Measurements from ENCODE around the gene DPYD. TPM values are rescaled to one million over a fixed set of nuclear protein-coding genes. Genes with fewer than 3 reads are reported as not detected.

Gene DPYD
- total and polyA plus RNA-seq, 10 of the 15 experiments (the other 5 are each of a cell fraction or from before 2014, with no cell fraction given) = 5.7 to 23.8 (median 10.2) TPM

DNA sequence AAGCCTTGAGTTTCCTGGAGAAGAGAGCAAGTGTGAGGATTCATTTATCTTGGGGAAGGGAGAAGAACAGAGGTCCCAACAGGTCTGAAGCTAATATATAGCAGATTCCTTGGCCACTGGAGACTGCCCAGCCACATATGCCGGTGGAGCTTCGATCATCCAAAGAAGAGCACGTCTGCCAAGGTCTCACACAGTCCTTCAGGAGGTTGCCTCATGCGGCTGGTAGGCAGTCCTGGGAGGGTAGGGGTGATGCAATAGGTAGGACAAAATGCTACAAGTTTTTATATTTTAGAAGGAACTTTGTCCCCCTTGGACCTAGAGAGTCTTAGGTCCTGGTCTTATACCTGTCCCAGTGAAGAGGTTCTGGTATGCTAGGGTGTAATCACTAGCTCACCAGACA is 582.5 kb downstream of the DPYD start:
- FAIRE-seq = no peak
- POLR2A ChIA-PET = no interaction called here
- no TSS peak for BruUV-seq (replicated peaks)
- 9% methylated on average over 4 of the region's 4 CpGs for WGBS (ENCODE audit: insufficient coverage, insufficient replicate concordance, low lambda C conversion rate, missing lambda C conversion rate)
- CTCF ChIA-PET = interaction anchor here (1.3 to 2.1 kb wide), 2 partner anchors 10 to 13 kb away, joined by 4 to 9 read pairs; no protein-coding TSS in a partner anchor
- ATAC-seq = no peak
- Histone ChIP-seq H3K27ac (ENCODE audit: control insufficient read depth, insufficient read depth) (no peak overlapping the region), H4K20me1 (ENCODE audit: control insufficient read depth, insufficient read depth) (no peaks in the 10 kb centered on the region), H3K4me2 (ENCODE audit: control insufficient read depth, insufficient read depth) (no peak overlapping the region), H3K27me3 (replicated peaks in 1 of 2; ENCODE audit: control insufficient read depth in 2 of 2, insufficient read depth in 2 of 2, low read length in 1 of 2) (no peaks in the 10 kb centered on the region), H3K36me3 (ENCODE audit: control insufficient read depth in 2 of 2, insufficient read depth in 2 of 2, low read length in 1 of 2) (no peaks in the 10 kb centered on the region), H3K9ac (ENCODE audit: control insufficient read depth, insufficient read depth, low read length) (no peak overlapping the region), H2AFZ (ENCODE audit: control insufficient read depth, low read depth, low read length) (no peak overlapping the region), H3K79me2 (ENCODE audit: control insufficient read depth, insufficient read depth, low read length) (no peaks in the 10 kb centered on the region), H3K4me1 (ENCODE audit: control insufficient read depth, insufficient read depth, low read length) (no peaks in the 10 kb centered on the region), H3K9me3 (replicated peaks; ENCODE audit: control insufficient read depth, insufficient read depth, low read length) (no peaks in the 10 kb centered on the region), H3K4me3 (no peak overlapping the region)
- SMC1A ChIA-PET (ENCODE audit: uncharacterized antibody, unreplicated experiment) = interaction anchor here (0.7 to 2.4 kb wide), 3 partner anchors 10 to 38 kb away, joined by 3 to 5 read pairs (median 4); no protein-coding TSS in a partner anchor
- RAD21 ChIA-PET (ENCODE audit: unreplicated experiment) = interaction anchor here (1.0 to 1.7 kb wide), 2 partner anchors 94 to 187 kb away, joined by 3 read pairs; no protein-coding TSS in a partner anchor
- intact Hi-C loops (cut with micrococcal nuclease; ENCODE audit: unreplicated experiment) = no loop called here
- in situ Hi-C loops (cut with MboI) = no loop called here
- no peak for DNase-seq (ENCODE audit: low read depth, low spot score)
- TF ChIP-seq GABPA (IDR thresholded peaks at IDR 0.05; ENCODE audit: low read depth) (no peak), TCF12 (IDR thresholded peaks at IDR 0.05; ENCODE audit: low read depth, low read length) (no peak), ZNF384 (IDR thresholded peaks at IDR 0.05; ENCODE audit: borderline replicate concordance, low read depth, low read length) (no peak), FOXM1 (IDR thresholded peaks at IDR 0.05; ENCODE audit: low read depth, low read length) (no peak), SREBF1 (IDR thresholded peaks at IDR 0.05; ENCODE audit: low read length) (no peak), ETV6 (conservative IDR thresholded peaks at IDR 0.05 in 1 of 2, IDR thresholded peaks at IDR 0.05 in 1 of 2; ENCODE audit: borderline replicate concordance in 1 of 2, low read depth in 1 of 2) (no peak), IKZF2 (IDR thresholded peaks at IDR 0.05) (no peak), SPI1 (IDR thresholded peaks at IDR 0.05; ENCODE audit: borderline replicate concordance, insufficient read depth, low read depth, low read length) (no peak), ZBED1 (IDR thresholded peaks at IDR 0.05; ENCODE audit: borderline replicate concordance) (no peak), ASH2L (IDR thresholded peaks at IDR 0.05; ENCODE audit: borderline replicate concordance, low read depth) (no peak), MEF2B (IDR thresholded peaks at IDR 0.05; ENCODE audit: partially characterized antibody, poor library complexity, severe bottlenecking) (no peak), MTA2 (IDR thresholded peaks at IDR 0.05; ENCODE audit: low read depth) (no peak)
- TF ChIP-seq, protein P1, sequence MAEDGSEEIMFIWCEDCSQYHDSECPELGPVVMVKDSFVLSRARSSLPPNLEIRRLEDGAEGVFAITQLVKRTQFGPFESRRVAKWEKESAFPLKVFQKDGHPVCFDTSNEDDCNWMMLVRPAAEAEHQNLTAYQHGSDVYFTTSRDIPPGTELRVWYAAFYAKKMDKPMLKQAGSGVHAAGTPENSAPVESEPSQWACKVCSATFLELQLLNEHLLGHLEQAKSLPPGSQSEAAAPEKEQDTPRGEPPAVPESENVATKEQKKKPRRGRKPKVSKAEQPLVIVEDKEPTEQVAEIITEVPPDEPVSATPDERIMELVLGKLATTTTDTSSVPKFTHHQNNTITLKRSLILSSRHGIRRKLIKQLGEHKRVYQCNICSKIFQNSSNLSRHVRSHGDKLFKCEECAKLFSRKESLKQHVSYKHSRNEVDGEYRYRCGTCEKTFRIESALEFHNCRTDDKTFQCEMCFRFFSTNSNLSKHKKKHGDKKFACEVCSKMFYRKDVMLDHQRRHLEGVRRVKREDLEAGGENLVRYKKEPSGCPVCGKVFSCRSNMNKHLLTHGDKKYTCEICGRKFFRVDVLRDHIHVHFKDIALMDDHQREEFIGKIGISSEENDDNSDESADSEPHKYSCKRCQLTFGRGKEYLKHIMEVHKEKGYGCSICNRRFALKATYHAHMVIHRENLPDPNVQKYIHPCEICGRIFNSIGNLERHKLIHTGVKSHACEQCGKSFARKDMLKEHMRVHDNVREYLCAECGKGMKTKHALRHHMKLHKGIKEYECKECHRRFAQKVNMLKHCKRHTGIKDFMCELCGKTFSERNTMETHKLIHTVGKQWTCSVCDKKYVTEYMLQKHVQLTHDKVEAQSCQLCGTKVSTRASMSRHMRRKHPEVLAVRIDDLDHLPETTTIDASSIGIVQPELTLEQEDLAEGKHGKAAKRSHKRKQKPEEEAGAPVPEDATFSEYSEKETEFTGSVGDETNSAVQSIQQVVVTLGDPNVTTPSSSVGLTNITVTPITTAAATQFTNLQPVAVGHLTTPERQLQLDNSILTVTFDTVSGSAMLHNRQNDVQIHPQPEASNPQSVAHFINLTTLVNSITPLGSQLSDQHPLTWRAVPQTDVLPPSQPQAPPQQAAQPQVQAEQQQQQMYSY (CRISPR knock-in tag; IDR thresholded peaks at IDR 0.05) = no peak
- TF ChIP-seq, protein P2, sequence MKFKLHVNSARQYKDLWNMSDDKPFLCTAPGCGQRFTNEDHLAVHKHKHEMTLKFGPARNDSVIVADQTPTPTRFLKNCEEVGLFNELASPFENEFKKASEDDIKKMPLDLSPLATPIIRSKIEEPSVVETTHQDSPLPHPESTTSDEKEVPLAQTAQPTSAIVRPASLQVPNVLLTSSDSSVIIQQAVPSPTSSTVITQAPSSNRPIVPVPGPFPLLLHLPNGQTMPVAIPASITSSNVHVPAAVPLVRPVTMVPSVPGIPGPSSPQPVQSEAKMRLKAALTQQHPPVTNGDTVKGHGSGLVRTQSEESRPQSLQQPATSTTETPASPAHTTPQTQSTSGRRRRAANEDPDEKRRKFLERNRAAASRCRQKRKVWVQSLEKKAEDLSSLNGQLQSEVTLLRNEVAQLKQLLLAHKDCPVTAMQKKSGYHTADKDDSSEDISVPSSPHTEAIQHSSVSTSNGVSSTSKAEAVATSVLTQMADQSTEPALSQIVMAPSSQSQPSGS (IDR thresholded peaks at IDR 0.05; ENCODE audit: low read length) = no peak
- TF ChIP-seq, protein P3, sequence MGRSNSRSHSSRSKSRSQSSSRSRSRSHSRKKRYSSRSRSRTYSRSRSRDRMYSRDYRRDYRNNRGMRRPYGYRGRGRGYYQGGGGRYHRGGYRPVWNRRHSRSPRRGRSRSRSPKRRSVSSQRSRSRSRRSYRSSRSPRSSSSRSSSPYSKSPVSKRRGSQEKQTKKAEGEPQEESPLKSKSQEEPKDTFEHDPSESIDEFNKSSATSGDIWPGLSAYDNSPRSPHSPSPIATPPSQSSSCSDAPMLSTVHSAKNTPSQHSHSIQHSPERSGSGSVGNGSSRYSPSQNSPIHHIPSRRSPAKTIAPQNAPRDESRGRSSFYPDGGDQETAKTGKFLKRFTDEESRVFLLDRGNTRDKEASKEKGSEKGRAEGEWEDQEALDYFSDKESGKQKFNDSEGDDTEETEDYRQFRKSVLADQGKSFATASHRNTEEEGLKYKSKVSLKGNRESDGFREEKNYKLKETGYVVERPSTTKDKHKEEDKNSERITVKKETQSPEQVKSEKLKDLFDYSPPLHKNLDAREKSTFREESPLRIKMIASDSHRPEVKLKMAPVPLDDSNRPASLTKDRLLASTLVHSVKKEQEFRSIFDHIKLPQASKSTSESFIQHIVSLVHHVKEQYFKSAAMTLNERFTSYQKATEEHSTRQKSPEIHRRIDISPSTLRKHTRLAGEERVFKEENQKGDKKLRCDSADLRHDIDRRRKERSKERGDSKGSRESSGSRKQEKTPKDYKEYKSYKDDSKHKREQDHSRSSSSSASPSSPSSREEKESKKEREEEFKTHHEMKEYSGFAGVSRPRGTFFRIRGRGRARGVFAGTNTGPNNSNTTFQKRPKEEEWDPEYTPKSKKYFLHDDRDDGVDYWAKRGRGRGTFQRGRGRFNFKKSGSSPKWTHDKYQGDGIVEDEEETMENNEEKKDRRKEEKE (IDR thresholded peaks at IDR 0.05) = no peak
- TF ChIP-seq, protein P4, sequence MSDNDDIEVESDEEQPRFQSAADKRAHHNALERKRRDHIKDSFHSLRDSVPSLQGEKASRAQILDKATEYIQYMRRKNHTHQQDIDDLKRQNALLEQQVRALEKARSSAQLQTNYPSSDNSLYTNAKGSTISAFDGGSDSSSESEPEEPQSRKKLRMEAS (IDR thresholded peaks at IDR 0.05; ENCODE audit: low read depth, low read length) = no peak

All from GM12878 (cell line).